Measurements from ENCODE around the gene THADA. TPM values are rescaled to one million over a fixed set of nuclear protein-coding genes. Genes with fewer than 3 reads are reported as not detected.

The THADA gene
- total RNA-seq, 1 donor from 2014 or later: 41.2 TPM

- TF ChIP-seq CTCF (IDR thresholded peaks at IDR 0.05): no peak
- Histone ChIP-seq H3K4me1 (peaks cover 2% of the 10 kb centered on the region), H3K4me3 (no peak overlapping the region), H3K36me3 (no peaks in the 10 kb centered on the region), H3K27ac (no peak overlapping the region), H3K9me3 (no peaks in the 10 kb centered on the region), H3K27me3 (ENCODE audit: low read depth) (no peaks in the 10 kb centered on the region)
- DNase-seq: no peak
- intact Hi-C loops (cut with DNase I): no loop called here
- ATAC-seq: no peak
Observed at GRCh38 chr2:43202289-43202688, 393.5 kb downstream of the THADA start.

GRCh38 chr2:43201497-43201896, 394.3 kb downstream of the THADA start:
- Histone ChIP-seq H3K4me3 (no peak overlapping the region), H3K36me3 (no peaks in the 10 kb centered on the region), H3K4me1 (peaks cover 7% of the 10 kb centered on the region), H3K9me3 (no peaks in the 10 kb centered on the region), H3K27me3 (ENCODE audit: low read depth) (no peaks in the 10 kb centered on the region), H3K27ac (no peak overlapping the region)
- DNase-seq (no peak), ATAC-seq (no peak)
- TF ChIP-seq CTCF (IDR thresholded peaks at IDR 0.05): no peak
- intact Hi-C loops (cut with DNase I): no loop called here

- no peak for DNase-seq
- intact Hi-C loops (cut with DNase I): no loop called here
- Histone ChIP-seq H3K27me3 (ENCODE audit: low read depth) (no peaks in the 10 kb centered on the region), H3K4me1 (peaks cover 7% of the 10 kb centered on the region), H3K9me3 (no peaks in the 10 kb centered on the region), H3K36me3 (no peaks in the 10 kb centered on the region), H3K27ac (no peak overlapping the region), H3K4me3 (no peak overlapping the region)
- TF ChIP-seq CTCF (IDR thresholded peaks at IDR 0.05): no peak
- ATAC-seq: no peak
Observed at GRCh38 chr2:43201016-43201415, 394.8 kb downstream of the THADA start.

- peaks cover 13% of the 10 kb centered on the region for H3K4me1 ChIP-seq
- no peaks in the 10 kb centered on the region for H3K27me3 ChIP-seq (ENCODE audit: low read depth)
- no peaks in the 10 kb centered on the region for H3K9me3 ChIP-seq
- no peaks in the 10 kb centered on the region for H3K36me3 ChIP-seq
- TF ChIP-seq CTCF (IDR thresholded peaks at IDR 0.05): no peak
- H3K4me3 ChIP-seq: no peak overlapping the region
- ATAC-seq (peak; percentile 70), DNase-seq (no peak)
- H3K27ac ChIP-seq: no peak overlapping the region
- intact Hi-C loops (cut with DNase I): no loop called here
Observed at GRCh38 chr2:43199492-43200488, 396.0 kb downstream of the THADA start.

GRCh38 chr2:43198263-43198662, 397.6 kb downstream of the THADA start:
- intact Hi-C loops (cut with DNase I): no loop called here
- no peak for ATAC-seq
- TF ChIP-seq CTCF (IDR thresholded peaks at IDR 0.05): no peak

More at GRCh38 chr2:43198263-43198662, 397.6 kb downstream of the THADA start:
- Histone ChIP-seq H3K36me3 (no peaks in the 10 kb centered on the region), H3K27me3 (ENCODE audit: low read depth) (no peaks in the 10 kb centered on the region), H3K4me3 (no peak overlapping the region), H3K27ac (no peak overlapping the region), H3K9me3 (no peaks in the 10 kb centered on the region), H3K4me1 (peaks cover 28% of the 10 kb centered on the region)
- DNase-seq: no peak
